K562 (cell line): ENCODE data around the gene TRIM32. TPM values are rescaled to one million over a fixed set of nuclear protein-coding genes. Genes with fewer than 3 reads are reported as not detected.

Source experiments
- ATAC-seq: fragments of 200-7000 bp; cut with Tn5 transposase; 3 replicates; pipeline ENCODE4 v1.9.1; 2020; ENCODE audit warnings: moderate library complexity
- BruUV-seq: library from RNA; stranded (reverse); fragments of 400-500 nt; replicated peaks from 2 replicates; lab custom pipeline; 2021; lab: Mats Ljungman, UMichigan
- CTCF ChIA-PET: fragments of 300-600 bp; formaldehyde crosslinking; extraction: SDS; loops from one replicate; lab custom pipeline; 2021; ENCODE audit warnings: low intra/inter-chr PET ratio; lab: Yijun Ruan, JAX
- POLR2A ChIA-PET: fragments of 300-600, 350-650 bp; sonication (Branson Sonifier 250); formaldehyde crosslinking; extraction: SDS; loops from one replicate; lab custom pipeline; 2021; ENCODE audit warnings: antibody characterized with exemption, inconsistent platforms; lab: Yijun Ruan, JAX
- DNase-seq, 4 experiments: peaks; one replicate each; pipeline versions ENCODE4 v3.0.0 to v3.0.0-alpha.2; 2011 to 2018; ENCODE audit warnings: low spot score in 3 of 4, mixed read lengths in 3 of 4; ENCODE audit errors: extremely low read depth in 1 of 4
- FAIRE-seq: peaks from 2 replicates; lab custom pipeline; 2011; peaks lifted over from hg19 to GRCh38; lab: Jason Lieb, UNC
- H2AFZ ChIP-seq: 2 replicates; pipeline ENCODE4 v1.6.0; 2011; ENCODE audit warnings: low read depth, low read length, control low read depth, inconsistent platforms
- H3K27ac ChIP-seq: fragments of 200-600 bp; 3 replicates; pipeline ENCODE4 v1.8.0; 2011; ENCODE audit warnings: low read depth, mild to moderate bottlenecking, control low read depth, inconsistent platforms, low read length, moderate library complexity, mixed read lengths; ENCODE audit errors: extremely low read depth
- H3K27me3 ChIP-seq, 2 experiments: fragments of 300-600 bp in 1 of 2; 2 replicates in 1 of 2; 3 replicates in 1 of 2; pipeline versions ENCODE4 v1.6.0 to v1.8.0; 2011; ENCODE audit warnings: inconsistent platforms in 2 of 2, low read length in 2 of 2, mild to moderate bottlenecking in 1 of 2, mixed read lengths in 1 of 2, moderate library complexity in 1 of 2; ENCODE audit not compliant: control insufficient read depth in 2 of 2, insufficient read depth in 2 of 2
- H3K36me3 ChIP-seq: fragments of 300-600 bp; 3 replicates; pipeline ENCODE4 v1.8.0; 2011; ENCODE audit warnings: mild to moderate bottlenecking, low read length, inconsistent platforms; ENCODE audit not compliant: control insufficient read depth, insufficient read depth
- H3K4me1 ChIP-seq, 2 experiments: fragments of 200-600 bp in 1 of 2; replicated peaks in 1 of 2; 2 replicates in 1 of 2; 3 replicates in 1 of 2; pipeline versions ENCODE4 v1.5.1 to v1.8.0; 2011; ENCODE audit warnings: inconsistent platforms in 2 of 2, low read length in 2 of 2, mild to moderate bottlenecking in 1 of 2, mixed read lengths in 1 of 2, moderate library complexity in 1 of 2; ENCODE audit not compliant: control insufficient read depth in 2 of 2, insufficient read depth in 2 of 2
- H3K4me2 ChIP-seq: 2 replicates; pipeline ENCODE4 v1.6.1; 2011; ENCODE audit warnings: low read length, control low read depth, inconsistent platforms, mixed read lengths; ENCODE audit not compliant: insufficient read depth
- H3K4me3 ChIP-seq: fragments of 200-600 bp; sonication (generic), shearing (Covaris generic); 2 replicates; pipeline ENCODE4 v1.5.1; 2016; ENCODE audit warnings: control low read depth, inconsistent platforms
- H3K79me2 ChIP-seq: fragments of 200-600 bp; 3 replicates; pipeline ENCODE4 v1.8.0; 2011; ENCODE audit warnings: low read length, inconsistent platforms; ENCODE audit not compliant: control insufficient read depth, insufficient read depth
- H3K9ac ChIP-seq, 2 experiments: 2 replicates each; pipeline versions ENCODE4 v1.6.0 to v1.6.1; 2011; ENCODE audit warnings: low read depth in 2 of 2, low read length in 2 of 2, control low read depth in 1 of 2, inconsistent platforms in 1 of 2, mild to moderate bottlenecking in 1 of 2, mixed read lengths in 1 of 2; ENCODE audit not compliant: insufficient read depth in 1 of 2
- H3K9me1 ChIP-seq: one replicate; pipeline ENCODE4 v1.6.0; 2011; ENCODE audit warnings: inconsistent platforms, mild to moderate bottlenecking, low read length, moderate library complexity; ENCODE audit not compliant: control insufficient read depth, insufficient read depth
- H3K9me3 ChIP-seq: replicated peaks from 2 replicates; pipeline ENCODE4 v1.5.1; 2011; ENCODE audit warnings: low read depth, low read length, inconsistent platforms; ENCODE audit not compliant: control insufficient read depth, insufficient read depth
- H4K20me1 ChIP-seq: replicated peaks from 2 replicates; pipeline ENCODE4 v1.6.1; 2011; ENCODE audit warnings: low read length, inconsistent platforms, mixed read lengths; ENCODE audit not compliant: control insufficient read depth, insufficient read depth
- CHCHD3 ChIP-seq: fragments of 250-450 bp; sonication (Bioruptor Pico); IDR thresholded peaks from 2 replicates; pipeline ENCODE4 v2.1.2; 2022; ENCODE audit warnings: mild to moderate bottlenecking
- CREB3L1 ChIP-seq: fragments of 450-650 bp; IDR thresholded peaks from 2 replicates; pipeline ENCODE4 v1.6.1; 2014; ENCODE audit warnings: low read depth, mild to moderate bottlenecking, moderate library complexity, borderline replicate concordance
- GATAD2A ChIP-seq: fragments of 450-650 bp; IDR thresholded peaks from 2 replicates; pipeline ENCODE4 v1.6.1; 2017
- HSF4 ChIP-seq: fragments of 250-450 bp; sonication (Bioruptor Pico); IDR thresholded peaks from 2 replicates; pipeline ENCODE4 v2.1.2; 2022; ENCODE audit warnings: mild to moderate bottlenecking, moderate library complexity, borderline replicate concordance
- MCM5 ChIP-seq: fragments of 450-650 bp; IDR thresholded peaks from 2 replicates; pipeline ENCODE4 v1.6.1; 2016; ENCODE audit warnings: low read depth
- TFAP4 ChIP-seq: sonication (generic); formaldehyde crosslinking; IDR thresholded peaks from 2 replicates; pipeline ENCODE4 v1.8.0; 2022; ENCODE audit warnings: missing genetic modification reagents, mild to moderate bottlenecking, moderate library complexity, borderline replicate concordance
- ZNF764 ChIP-seq: fragments of 250-450 bp; sonication (Bioruptor Pico); IDR thresholded peaks from 2 replicates; pipeline ENCODE4 v1.4.0; 2020; ENCODE audit warnings: low read depth, mild to moderate bottlenecking, moderate library complexity
- WGBS: fragments of 100-300 bp; shearing (Covaris generic); methylation state at CpG from one replicate; pipeline ENCODE4 v1.1.6; 2016; ENCODE audit warnings: low coverage, mixed read lengths; ENCODE audit not compliant: insufficient coverage; ENCODE audit errors: missing lambda C conversion rate; 5-methylcytosine and 5-hydroxymethylcytosine counted together
- in situ Hi-C: fragments of 300-500 bp; cut with MboI; formaldehyde crosslinking; loops from 4 replicates; pipeline ENCODE4 v1.15.0; 2018; ENCODE audit warnings: inconsistent platforms, mixed read lengths
- intact Hi-C: fragments of 100-400 bp; cut with micrococcal nuclease; formaldehyde crosslinking; loops from 2 replicates; pipeline ENCODE4 v1.14.2; 2022
- polyA plus RNA-seq, 8 experiments: library from polyadenylated mRNA; depleted of rRNA in 4 of 8; stranded (reverse) in 5 of 8; unstranded in 3 of 8; fragments of >200 nt; fragmentation: Nextera tagmentation in 2 of 8; fragmentation: Illumina TruSeq in 1 of 8; extraction: Ambion mirVana in 2 of 8; extraction: Trizol in 1 of 8; gene quantifications; 2 replicates each; pipeline versions ENCODE4 v1.2.1 to v1.2.3, GENCODE V29; 2011 to 2014; ENCODE audit warnings: inconsistent platforms in 1 of 8, missing spikeins in 1 of 8
- total RNA-seq, 7 experiments: library from RNA; depleted of rRNA in 6 of 7; stranded (reverse); fragments of >200 nt in 6 of 7; fragmentation: Illumina TruSeq in 2 of 7; extraction: Trizol in 2 of 7; gene quantifications; 2 replicates each; pipeline versions ENCODE4 v1.2.1 to v1.2.3, GENCODE V29; 2011 to 2021; ENCODE audit warnings: low replicate concordance in 1 of 7
- TF ChIP-seq, protein P1 (sequence below), 2 experiments: fragments of 450-650 bp; conservative IDR thresholded peaks; 2 replicates each; pipeline ENCODE4 v1.6.1; 2017; ENCODE audit warnings: mild to moderate bottlenecking in 2 of 2, moderate library complexity in 2 of 2

TRIM32 gene
- total and polyA plus RNA-seq, 9 of the 15 experiments (the other 6 are each of a cell fraction or from before 2014, with no cell fraction given): 3.5 to 9.4 (median 5.9) TPM

DNA sequence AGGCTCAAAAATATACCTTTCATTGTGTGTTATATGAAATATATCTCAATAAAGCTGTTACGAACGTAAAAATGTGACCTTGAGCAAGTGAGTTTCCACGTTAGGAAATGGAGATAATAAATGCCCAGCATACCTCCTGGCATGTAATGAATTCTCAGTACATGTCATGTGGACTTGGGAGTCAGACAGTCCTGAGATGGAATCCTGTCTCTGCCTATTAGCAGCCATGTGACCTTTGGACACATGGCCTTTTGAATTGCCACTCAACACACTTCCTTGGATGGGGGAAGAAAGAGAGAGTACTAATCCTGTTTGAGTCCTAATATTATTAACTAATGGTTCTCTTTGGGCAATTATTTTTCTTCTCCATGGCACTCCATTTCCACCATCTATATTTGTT lies 25.7 kb downstream of the TRIM32 start (continued):
- TF ChIP-seq, protein P1, sequence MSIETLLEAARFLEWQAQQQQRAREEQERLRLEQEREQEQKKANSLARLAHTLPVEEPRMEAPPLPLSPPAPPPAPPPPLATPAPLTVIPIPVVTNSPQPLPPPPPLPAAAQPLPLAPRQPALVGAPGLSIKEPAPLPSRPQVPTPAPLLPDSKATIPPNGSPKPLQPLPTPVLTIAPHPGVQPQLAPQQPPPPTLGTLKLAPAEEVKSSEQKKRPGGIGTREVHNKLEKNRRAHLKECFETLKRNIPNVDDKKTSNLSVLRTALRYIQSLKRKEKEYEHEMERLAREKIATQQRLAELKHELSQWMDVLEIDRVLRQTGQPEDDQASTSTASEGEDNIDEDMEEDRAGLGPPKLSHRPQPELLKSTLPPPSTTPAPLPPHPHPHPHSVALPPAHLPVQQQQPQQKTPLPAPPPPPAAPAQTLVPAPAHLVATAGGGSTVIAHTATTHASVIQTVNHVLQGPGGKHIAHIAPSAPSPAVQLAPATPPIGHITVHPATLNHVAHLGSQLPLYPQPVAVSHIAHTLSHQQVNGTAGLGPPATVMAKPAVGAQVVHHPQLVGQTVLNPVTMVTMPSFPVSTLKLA (conservative IDR thresholded peaks at IDR 0.05): no peak
- TF ChIP-seq HSF4 (CRISPR knock-in tag) (no peak), ZNF764 (CRISPR knock-in tag) (no peak)
- TF ChIP-seq, all 486 proteins: peak for 0

DNA sequence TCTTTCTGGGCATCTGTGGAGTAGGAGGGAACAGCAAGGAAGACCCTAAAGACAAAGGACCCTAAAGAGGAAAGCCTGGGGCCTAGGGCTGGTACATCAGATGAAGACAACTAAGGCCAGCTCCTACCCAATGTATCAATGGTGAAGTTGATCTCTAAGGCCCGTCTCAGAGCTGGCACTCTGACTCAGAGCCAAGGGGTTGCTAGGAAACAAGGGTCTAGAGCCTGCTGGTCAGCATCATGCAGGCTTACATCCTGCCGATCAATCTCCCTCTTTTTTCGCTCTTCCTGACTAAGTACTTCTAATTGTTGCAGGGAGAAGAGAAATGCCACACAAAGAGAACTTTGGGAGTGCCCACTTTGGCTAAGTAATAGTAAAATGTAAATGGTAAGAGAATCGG lies 26.2 kb downstream of the TRIM32 start:
- 0% methylated on average over 4 of the region's 4 CpGs for WGBS
- Histone ChIP-seq H3K4me1 (no peaks in the 10 kb centered on the region), H3K36me3 (no peaks in the 10 kb centered on the region), H3K4me2 (no peak overlapping the region), H3K79me2 (no peaks in the 10 kb centered on the region), H2AFZ (no peak overlapping the region), H3K9me1 (no peaks in the 10 kb centered on the region), H4K20me1 (no peaks in the 10 kb centered on the region), H3K27ac (no peak overlapping the region), H3K9me3 (no peaks in the 10 kb centered on the region), H3K9ac (no peak overlapping the region), H3K4me3 (no peak overlapping the region), H3K27me3 (no peaks in the 10 kb centered on the region)
- no peak for ATAC-seq
- DNase-seq: no peak
- BruUV-seq: no TSS peak
- in situ Hi-C loops (no loop called here), intact Hi-C loops (no loop called here)
- CTCF ChIA-PET: no interaction called here
- POLR2A ChIA-PET: interaction anchor here (1.4 kb wide), 1 partner anchor 8 kb away, joined by 3 read pairs; no protein-coding TSS in a partner anchor
- FAIRE-seq: no peak
- TF ChIP-seq CREB3L1 (no peak), CHCHD3 (CRISPR knock-in tag) (no peak), TFAP4 (CRISPR knock-in tag) (no peak), GATAD2A (no peak), MCM5 (no peak)
